Measurements from ENCODE around the gene HOXC12.

DNA sequence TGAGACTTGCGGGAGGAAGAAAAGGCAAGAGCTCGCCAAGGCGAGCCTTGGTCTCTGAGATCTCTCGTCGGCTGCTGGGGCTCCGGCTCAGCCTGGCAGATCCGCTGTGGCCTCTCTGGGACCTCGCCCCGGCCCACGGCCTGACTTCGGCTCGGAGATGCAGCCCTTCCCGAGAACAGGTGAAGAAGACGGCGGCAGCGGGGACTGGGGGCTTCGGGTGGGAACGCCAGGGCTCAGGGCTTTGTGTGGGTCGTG lies 39.2 kb downstream of the HOXC12 start:
- TF ChIP-seq BACH2 (CRISPR knock-in tag; IDR thresholded peaks at IDR 0.05; ENCODE audit: borderline replicate concordance), result no peak
- TF ChIP-seq SNAI2 (CRISPR knock-in tag; IDR thresholded peaks at IDR 0.05), result no peak
- TF ChIP-seq ISL1 (CRISPR knock-in tag; IDR thresholded peaks at IDR 0.05), result no peak
- TF ChIP-seq PPARA (CRISPR knock-in tag; IDR thresholded peaks at IDR 0.05; ENCODE audit: borderline replicate concordance), result no peak
- no peak for TF ChIP-seq ZNF70 (CRISPR knock-in tag; IDR thresholded peaks at IDR 0.05)
- TF ChIP-seq, protein P1, sequence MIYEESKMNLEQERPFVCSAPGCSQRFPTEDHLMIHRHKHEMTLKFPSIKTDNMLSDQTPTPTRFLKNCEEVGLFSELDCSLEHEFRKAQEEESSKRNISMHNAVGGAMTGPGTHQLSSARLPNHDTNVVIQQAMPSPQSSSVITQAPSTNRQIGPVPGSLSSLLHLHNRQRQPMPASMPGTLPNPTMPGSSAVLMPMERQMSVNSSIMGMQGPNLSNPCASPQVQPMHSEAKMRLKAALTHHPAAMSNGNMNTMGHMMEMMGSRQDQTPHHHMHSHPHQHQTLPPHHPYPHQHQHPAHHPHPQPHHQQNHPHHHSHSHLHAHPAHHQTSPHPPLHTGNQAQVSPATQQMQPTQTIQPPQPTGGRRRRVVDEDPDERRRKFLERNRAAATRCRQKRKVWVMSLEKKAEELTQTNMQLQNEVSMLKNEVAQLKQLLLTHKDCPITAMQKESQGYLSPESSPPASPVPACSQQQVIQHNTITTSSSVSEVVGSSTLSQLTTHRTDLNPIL (CRISPR knock-in tag; IDR thresholded peaks at IDR 0.05; ENCODE audit: low read depth), result no peak
- no peak for TF ChIP-seq ESRRG (CRISPR knock-in tag; IDR thresholded peaks at IDR 0.05)
- TF ChIP-seq CSDC2 (CRISPR knock-in tag; IDR thresholded peaks at IDR 0.05), result no peak
- TF ChIP-seq, protein P2, sequence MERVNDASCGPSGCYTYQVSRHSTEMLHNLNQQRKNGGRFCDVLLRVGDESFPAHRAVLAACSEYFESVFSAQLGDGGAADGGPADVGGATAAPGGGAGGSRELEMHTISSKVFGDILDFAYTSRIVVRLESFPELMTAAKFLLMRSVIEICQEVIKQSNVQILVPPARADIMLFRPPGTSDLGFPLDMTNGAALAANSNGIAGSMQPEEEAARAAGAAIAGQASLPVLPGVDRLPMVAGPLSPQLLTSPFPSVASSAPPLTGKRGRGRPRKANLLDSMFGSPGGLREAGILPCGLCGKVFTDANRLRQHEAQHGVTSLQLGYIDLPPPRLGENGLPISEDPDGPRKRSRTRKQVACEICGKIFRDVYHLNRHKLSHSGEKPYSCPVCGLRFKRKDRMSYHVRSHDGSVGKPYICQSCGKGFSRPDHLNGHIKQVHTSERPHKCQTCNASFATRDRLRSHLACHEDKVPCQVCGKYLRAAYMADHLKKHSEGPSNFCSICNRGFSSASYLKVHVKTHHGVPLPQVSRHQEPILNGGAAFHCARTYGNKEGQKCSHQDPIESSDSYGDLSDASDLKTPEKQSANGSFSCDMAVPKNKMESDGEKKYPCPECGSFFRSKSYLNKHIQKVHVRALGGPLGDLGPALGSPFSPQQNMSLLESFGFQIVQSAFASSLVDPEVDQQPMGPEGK (CRISPR knock-in tag; IDR thresholded peaks at IDR 0.05; ENCODE audit: borderline replicate concordance), result no peak
- TF ChIP-seq TCF4 (CRISPR knock-in tag; IDR thresholded peaks at IDR 0.05; ENCODE audit: borderline replicate concordance), result no peak
- TF ChIP-seq ZFP30 (CRISPR knock-in tag; IDR thresholded peaks at IDR 0.05), result no peak
- no peak for TF ChIP-seq ZFP3 (CRISPR knock-in tag; IDR thresholded peaks at IDR 0.05)
- TF ChIP-seq ARNTL (CRISPR knock-in tag; IDR thresholded peaks at IDR 0.05; ENCODE audit: borderline replicate concordance, low read depth), result no peak
- no peak for TF ChIP-seq ZNF8 (CRISPR knock-in tag; IDR thresholded peaks at IDR 0.05)
